SH-SY5Y (cell line): Measurements from ENCODE around the gene IL20RB.

Experiments used
- GATA2 ChIP-seq: IDR thresholded peaks from 2 replicates; pipeline ENCODE4 v1.6.1; 2011; ENCODE audit warnings: mild to moderate bottlenecking, low read depth, low read length
- GATA3 ChIP-seq: IDR thresholded peaks from 2 replicates; pipeline ENCODE4 v1.6.1; 2011; ENCODE audit warnings: low read depth, mild to moderate bottlenecking, low read length, moderate library complexity

DNA sequence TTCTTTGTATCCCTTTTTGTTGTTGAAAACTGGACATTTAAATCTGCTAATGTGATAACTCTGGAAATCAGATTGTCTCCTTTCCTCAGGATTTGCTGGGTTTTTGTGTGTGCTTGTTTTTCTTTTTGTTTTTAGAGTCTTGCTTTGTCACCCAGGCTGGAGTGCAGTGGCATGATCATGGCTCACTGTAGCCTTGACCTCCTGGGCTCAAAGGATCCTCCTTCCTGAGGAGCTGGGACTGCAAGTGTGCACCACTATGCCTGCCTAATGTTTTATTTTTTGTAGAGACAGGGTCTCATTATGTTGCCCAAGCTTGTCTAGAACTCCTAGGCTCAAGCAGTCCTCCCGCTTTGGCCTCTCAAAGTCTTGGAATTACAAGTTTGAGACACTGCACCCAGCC lies 44.6 kb upstream of the IL20RB start:
- TF ChIP-seq GATA2 (no peak), GATA3 (no peak)
